ENCODE data around the gene BMAL1.
A peak's percentile ranks its signal among the peaks of the same experiment; 100 is the strongest.

The BMAL1 gene

DNA sequence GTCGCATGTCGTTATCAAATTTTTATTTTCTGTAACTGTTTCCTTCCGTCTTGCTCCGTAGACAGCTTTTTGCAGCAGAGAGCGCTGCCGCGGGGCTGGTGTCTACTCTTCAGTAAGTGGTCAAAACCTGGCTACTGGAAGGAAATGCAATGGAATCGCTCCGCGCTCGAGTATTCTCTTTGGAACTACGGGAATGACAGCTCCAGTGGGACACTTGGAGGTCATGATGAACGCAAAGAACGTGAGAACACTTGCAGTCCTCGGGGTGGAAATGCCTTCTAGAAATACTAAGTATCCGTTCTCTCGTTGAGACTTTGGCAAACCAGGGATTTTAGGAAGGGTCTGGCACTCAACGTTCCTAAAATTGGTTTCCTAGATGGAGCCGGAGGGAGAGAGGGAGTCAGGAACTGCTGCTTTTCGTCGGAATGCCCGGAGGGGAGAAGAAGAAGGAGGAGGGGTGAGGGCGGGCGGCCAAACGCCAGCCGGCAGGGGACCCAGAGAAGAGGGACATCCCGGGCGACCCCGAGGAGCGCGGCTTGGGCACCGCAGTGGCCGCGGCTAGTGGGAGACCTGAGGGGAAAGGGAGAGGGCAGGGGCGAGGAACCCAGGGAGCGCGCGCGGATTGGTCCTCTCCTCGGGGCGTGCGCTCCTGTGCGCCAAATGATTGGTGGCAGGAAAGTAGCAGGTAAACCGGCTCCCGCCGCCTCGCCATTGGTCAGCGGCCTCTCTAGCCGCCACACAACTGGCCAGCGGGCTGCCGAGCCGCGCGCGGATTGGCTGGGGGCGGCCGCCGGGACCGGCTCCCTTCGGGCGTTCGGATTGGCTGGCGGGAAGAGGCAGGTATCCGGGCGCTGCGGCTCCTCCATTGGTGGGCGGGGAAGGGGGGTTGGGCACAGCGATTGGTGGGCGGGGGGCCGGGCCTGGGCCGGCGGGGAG lies 490 bp upstream of the BMAL1 start:
- DNase-seq (ENCODE audit: insufficient read length, low spot score) (peak; percentile 77), FAIRE-seq (no peak)
- TF ChIP-seq, protein P1, sequence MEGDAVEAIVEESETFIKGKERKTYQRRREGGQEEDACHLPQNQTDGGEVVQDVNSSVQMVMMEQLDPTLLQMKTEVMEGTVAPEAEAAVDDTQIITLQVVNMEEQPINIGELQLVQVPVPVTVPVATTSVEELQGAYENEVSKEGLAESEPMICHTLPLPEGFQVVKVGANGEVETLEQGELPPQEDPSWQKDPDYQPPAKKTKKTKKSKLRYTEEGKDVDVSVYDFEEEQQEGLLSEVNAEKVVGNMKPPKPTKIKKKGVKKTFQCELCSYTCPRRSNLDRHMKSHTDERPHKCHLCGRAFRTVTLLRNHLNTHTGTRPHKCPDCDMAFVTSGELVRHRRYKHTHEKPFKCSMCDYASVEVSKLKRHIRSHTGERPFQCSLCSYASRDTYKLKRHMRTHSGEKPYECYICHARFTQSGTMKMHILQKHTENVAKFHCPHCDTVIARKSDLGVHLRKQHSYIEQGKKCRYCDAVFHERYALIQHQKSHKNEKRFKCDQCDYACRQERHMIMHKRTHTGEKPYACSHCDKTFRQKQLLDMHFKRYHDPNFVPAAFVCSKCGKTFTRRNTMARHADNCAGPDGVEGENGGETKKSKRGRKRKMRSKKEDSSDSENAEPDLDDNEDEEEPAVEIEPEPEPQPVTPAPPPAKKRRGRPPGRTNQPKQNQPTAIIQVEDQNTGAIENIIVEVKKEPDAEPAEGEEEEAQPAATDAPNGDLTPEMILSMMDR (IDR thresholded peaks at IDR 0.05; ENCODE audit: insufficient read depth, missing control alignments), result no peak

DNA sequence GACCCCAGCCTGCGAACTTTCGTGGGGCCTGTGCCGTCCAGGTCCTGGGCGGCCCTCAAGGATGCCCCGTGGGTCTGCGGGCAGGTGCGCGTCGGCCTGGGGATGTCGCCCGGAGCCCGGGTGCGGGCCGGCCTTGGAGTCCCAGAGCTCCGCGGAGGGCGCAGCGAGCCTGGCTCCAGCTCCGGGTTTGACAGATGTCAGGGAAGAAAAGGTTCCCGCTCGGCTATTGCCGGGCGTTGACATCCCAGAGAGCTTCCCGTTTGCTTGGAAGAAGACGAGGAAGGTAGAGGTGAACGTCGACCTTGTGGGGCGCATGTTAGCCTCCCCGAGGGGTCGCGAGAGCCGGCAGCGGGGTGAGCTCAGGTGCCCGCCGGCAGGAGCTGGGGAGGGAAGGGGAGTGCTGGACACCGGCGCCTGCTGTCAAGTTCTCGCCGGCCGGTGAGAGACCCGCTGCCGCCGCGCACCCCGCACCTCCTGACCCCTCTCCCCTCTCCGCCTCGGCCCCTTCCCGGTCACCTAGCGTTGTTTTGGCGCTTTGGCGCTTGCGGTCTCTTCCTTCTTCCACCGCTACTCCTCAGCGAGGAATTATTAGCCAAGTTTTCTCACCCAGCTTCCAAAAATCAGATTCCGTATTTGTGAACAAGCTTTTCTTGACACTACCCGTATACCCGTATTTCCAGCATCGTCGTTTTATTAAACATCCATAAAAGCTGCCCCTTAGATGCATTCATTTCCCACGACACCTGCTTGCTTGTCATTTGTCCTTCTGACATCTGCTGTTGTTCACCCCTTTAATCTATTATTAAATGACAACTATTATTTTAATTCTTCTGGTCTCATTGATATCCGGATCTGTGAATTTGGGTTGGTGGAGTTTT lies 1.3 kb downstream of the BMAL1 start:
- no peak for DNase-seq (ENCODE audit: insufficient read length, low spot score)

DNA sequence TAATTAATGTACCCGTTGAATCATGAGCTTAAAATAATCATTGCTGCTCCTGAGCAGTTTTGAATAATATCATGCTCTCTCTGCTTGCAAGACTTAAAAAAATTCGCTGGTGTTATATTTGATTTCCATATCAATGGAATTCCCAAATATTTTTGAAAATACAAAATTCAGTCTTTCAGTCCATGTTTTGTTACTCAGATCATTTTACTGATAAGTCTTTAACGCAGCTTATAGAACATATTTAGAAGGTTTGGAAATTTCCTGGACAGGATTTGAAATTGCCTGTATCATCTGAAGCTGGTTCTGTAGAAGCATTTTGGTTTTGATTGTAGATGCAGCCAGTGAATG lies 1.9 kb downstream of the BMAL1 start:
- TF ChIP-seq, protein P1 (IDR thresholded peaks at IDR 0.05; ENCODE audit: insufficient read depth, missing control alignments), result no peak
- DNase-seq (ENCODE audit: insufficient read length, low spot score) (no peak), FAIRE-seq (no peak)

More for the DNA sequence above, 1.3 kb downstream of the BMAL1 start:
- no peak for FAIRE-seq
- TF ChIP-seq, protein P1 (IDR thresholded peaks at IDR 0.05; ENCODE audit: insufficient read depth, missing control alignments), result no peak

DNA sequence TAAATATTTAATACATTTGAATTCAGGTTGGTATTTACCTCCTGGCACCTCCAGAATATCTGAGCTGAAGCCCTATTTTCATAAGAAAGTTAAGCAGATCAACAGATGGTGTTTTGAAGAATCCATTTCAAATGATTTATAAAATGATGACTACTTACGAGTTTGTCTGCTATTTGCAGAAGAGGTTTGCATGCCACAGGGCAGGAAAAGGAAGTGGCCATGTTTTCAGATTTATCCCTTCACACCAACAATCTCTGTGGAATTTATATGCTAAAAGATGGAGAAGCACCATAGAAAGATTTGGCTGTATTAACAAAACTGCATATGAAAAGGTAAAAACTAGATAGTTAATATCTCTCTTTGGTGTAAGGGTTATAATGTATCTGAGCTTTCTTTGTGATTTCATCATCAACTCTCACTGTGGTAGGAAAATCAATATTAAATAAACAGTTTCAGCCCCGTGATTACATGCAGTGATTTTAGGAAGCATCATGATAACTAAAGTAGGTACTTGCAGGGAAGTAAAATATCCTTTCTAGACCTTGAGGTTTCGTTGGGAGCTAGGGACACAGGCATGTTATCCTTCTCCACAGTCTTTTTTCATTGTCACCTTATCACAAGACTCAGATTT lies 2.6 kb downstream of the BMAL1 start:
- DNase-seq (ENCODE audit: insufficient read length, low spot score), result no peak
- no peak for FAIRE-seq
- TF ChIP-seq, protein P1 (IDR thresholded peaks at IDR 0.05; ENCODE audit: insufficient read depth, missing control alignments), result no peak

DNA sequence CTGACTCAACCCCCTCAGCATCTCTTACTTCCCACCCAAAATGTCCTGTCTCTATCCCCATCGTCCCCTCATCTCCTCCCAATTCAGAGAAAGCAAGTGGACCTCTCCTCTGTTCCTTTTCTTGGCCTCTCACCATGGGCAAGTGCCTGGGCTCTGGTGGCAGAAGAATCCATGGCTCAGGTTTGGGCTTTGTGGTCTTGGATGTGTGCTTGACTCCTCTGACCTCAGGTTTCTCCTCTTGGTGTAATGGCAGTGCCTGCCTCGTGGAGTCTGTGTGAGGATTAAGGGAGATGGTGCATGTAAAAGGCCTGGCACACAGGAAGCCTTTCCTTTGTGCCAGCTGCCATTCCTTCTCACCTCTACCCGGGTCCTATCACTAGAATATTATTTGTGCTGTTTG lies 3.2 kb downstream of the BMAL1 start:
- no peak for DNase-seq (ENCODE audit: insufficient read length, low spot score)
- no peak for FAIRE-seq
- TF ChIP-seq, protein P1 (IDR thresholded peaks at IDR 0.05; ENCODE audit: insufficient read depth, missing control alignments), result no peak

DNA sequence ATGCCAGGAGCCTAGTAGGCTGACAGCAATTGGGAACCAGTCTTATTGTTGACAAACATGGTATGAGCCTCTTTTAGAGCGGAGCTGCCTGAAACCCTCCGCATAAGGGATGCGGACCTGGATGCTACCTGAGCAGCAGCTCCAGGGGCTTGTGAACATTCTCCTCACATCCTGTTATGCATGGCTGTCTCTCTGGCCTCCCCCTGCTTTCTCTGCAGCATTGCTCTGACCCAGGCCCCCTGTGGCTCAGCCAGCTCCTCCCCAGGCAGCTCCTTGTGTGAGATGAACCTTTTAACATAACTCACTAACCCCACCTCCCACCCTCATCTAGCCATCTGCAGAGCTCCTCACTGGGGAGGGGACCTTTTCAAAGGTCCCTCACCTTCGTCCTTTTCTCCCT lies 6.0 kb downstream of the BMAL1 start:
- TF ChIP-seq, protein P1 (IDR thresholded peaks at IDR 0.05; ENCODE audit: insufficient read depth, missing control alignments), result no peak
- DNase-seq (ENCODE audit: insufficient read length, low spot score), result no peak
- FAIRE-seq, result no peak

All from D721Med (cell line).